CD1c-positive myeloid dendritic cell (primary cell): ENCODE results near the gene GUK1.
"Not testable (repeated sequence)": the region's sequence is repeated elsewhere in the genome, so short reads cannot be mapped to it uniquely, and the experiment has no call there.

Experiments
- DNase-seq: peaks from one replicate; pipeline ENCODE4 v3.0.0-alpha.2; 2016; ENCODE audit errors: extremely low spot score

The GUK1 gene

GRCh38 chr1:228104526-228105269 is 35.4 kb upstream of the GUK1 start:
- no peak for DNase-seq

- DNase-seq: no peak
Measured at GRCh38 chr1:228105270-228105995, 34.6 kb upstream of the GUK1 start.

- no peak for DNase-seq
Measured at GRCh38 chr1:228105996-228106799, 33.9 kb upstream of the GUK1 start.

- DNase-seq: no peak
Measured at GRCh38 chr1:228106800-228107054, 33.4 kb upstream of the GUK1 start.

- DNase-seq: no peak
Measured at GRCh38 chr1:228107636-228108035, 32.4 kb upstream of the GUK1 start.

- peak; percentile 82 for DNase-seq
Measured at GRCh38 chr1:228108055-228108690, 31.9 kb upstream of the GUK1 start.

- peak; percentile 18 for DNase-seq
Measured at GRCh38 chr1:228108742-228109072, 31.4 kb upstream of the GUK1 start.

GRCh38 chr1:228109073-228109961 is 30.8 kb upstream of the GUK1 start, which contains the start of gene MRPL55:
Gene MRPL55 (minus strand): TSS chr1:228109299. CDS start chr1:228108260, 1,039 bp downstream.
- peak; percentile 99 for DNase-seq

GRCh38 chr1:228109962-228110488 is 30.1 kb upstream of the GUK1 start:
- DNase-seq: peak; percentile 55

- no peak for DNase-seq
Measured at GRCh38 chr1:228110556-228110955, 29.5 kb upstream of the GUK1 start.

GRCh38 chr1:228111315-228111714 is 28.8 kb upstream of the GUK1 start:
- DNase-seq: not testable (repeated sequence)

- DNase-seq: no peak
Measured at GRCh38 chr1:228112167-228112566, 27.9 kb upstream of the GUK1 start.

GRCh38 chr1:228112617-228113016 is 27.5 kb upstream of the GUK1 start:
- no peak for DNase-seq

GRCh38 chr1:228114827-228115226 is 25.3 kb upstream of the GUK1 start:
- DNase-seq: no peak

GRCh38 chr1:228117335-228117734 is 22.7 kb upstream of the GUK1 start:
- no peak for DNase-seq

- no peak for DNase-seq
Measured at GRCh38 chr1:228118040-228118439, 22.0 kb upstream of the GUK1 start.

GRCh38 chr1:228120351-228120750 is 19.7 kb upstream of the GUK1 start:
- no peak for DNase-seq

GRCh38 chr1:228120857-228121489 is 19.1 kb upstream of the GUK1 start:
- peak; percentile 32 for DNase-seq

GRCh38 chr1:228122921-228123441 is 17.1 kb upstream of the GUK1 start:
- no peak for DNase-seq

- DNase-seq: no peak
Measured at GRCh38 chr1:228123505-228123904, 16.6 kb upstream of the GUK1 start.
